Mesenchymal stem cell (in vitro differentiated cells and primary cell): ENCODE results near the gene FRMD4A.

Source experiments
- DNase-seq: peaks from one replicate; pipeline ENCODE4 v3.0.0-alpha.2; 2013
- H2AFZ ChIP-seq: one replicate; pipeline ENCODE4 v1.6.1; 2013; ENCODE audit warnings: low read depth, mild to moderate bottlenecking, control low read depth, inconsistent platforms, low read length, moderate library complexity
- H2AK5ac ChIP-seq: 2 replicates; pipeline ENCODE4 v1.6.1; 2013; ENCODE audit warnings: low read length, moderate library complexity, mild to moderate bottlenecking, inconsistent platforms; ENCODE audit not compliant: severe bottlenecking
- H2BK120ac ChIP-seq: one replicate; pipeline ENCODE4 v1.6.1; 2013; ENCODE audit warnings: low read depth, mild to moderate bottlenecking, inconsistent platforms, low read length, moderate library complexity
- H2BK12ac ChIP-seq, 2 experiments: one replicate each; pipeline ENCODE4 v1.6.1; 2013; ENCODE audit warnings: inconsistent platforms in 2 of 2, low read length in 2 of 2, mild to moderate bottlenecking in 2 of 2, moderate library complexity in 2 of 2, control low read depth in 1 of 2
- H2BK15ac ChIP-seq: one replicate; pipeline ENCODE4 v1.6.1; 2013; ENCODE audit warnings: mild to moderate bottlenecking, low read depth, inconsistent platforms; ENCODE audit not compliant: poor library complexity, severe bottlenecking
- H2BK5ac ChIP-seq: 2 replicates; pipeline ENCODE4 v1.6.1; 2013; ENCODE audit warnings: low read depth, mild to moderate bottlenecking, low read length, control low read depth, inconsistent platforms; ENCODE audit not compliant: poor library complexity, severe bottlenecking
- H3K14ac ChIP-seq, 2 experiments: one replicate each; pipeline ENCODE4 v1.6.1; 2013; ENCODE audit warnings: inconsistent platforms in 2 of 2, low read length in 2 of 2, control low read depth in 1 of 2, mild to moderate bottlenecking in 1 of 2, moderate library complexity in 1 of 2
- H3K18ac ChIP-seq, 2 experiments: one replicate each; pipeline ENCODE4 v1.6.1; 2013; ENCODE audit warnings: inconsistent platforms in 2 of 2, low read length in 2 of 2, control low read depth in 1 of 2, low read depth in 1 of 2, mild to moderate bottlenecking in 1 of 2
- H3K23ac ChIP-seq, 2 experiments: one replicate each; pipeline ENCODE4 v1.6.1; 2013; ENCODE audit warnings: inconsistent platforms in 2 of 2, low read length in 2 of 2, mild to moderate bottlenecking in 2 of 2, moderate library complexity in 2 of 2, control low read depth in 1 of 2
- H3K27ac ChIP-seq: 2 replicates; pipeline ENCODE4 v1.5.1; 2013; ENCODE audit warnings: mild to moderate bottlenecking, moderate library complexity, low read length, control low read depth, inconsistent platforms; ENCODE audit not compliant: poor library complexity, severe bottlenecking
- H3K27me3 ChIP-seq, 2 experiments: 2 replicates each; pipeline versions ENCODE4 v1.6.1 to v1.7.0; 2013; ENCODE audit warnings: low read length in 2 of 2, mild to moderate bottlenecking in 2 of 2, moderate library complexity in 2 of 2, control low read depth in 1 of 2, inconsistent platforms in 1 of 2; ENCODE audit not compliant: control insufficient read depth in 1 of 2, insufficient read depth in 1 of 2
- H3K36me3 ChIP-seq, 2 experiments: 2 replicates each; pipeline versions ENCODE4 v1.6.1 to v1.7.0; 2013; ENCODE audit warnings: low read length in 2 of 2, control low read depth in 1 of 2, inconsistent platforms in 1 of 2, low read depth in 1 of 2, mild to moderate bottlenecking in 1 of 2; ENCODE audit not compliant: insufficient read depth in 2 of 2, control insufficient read depth in 1 of 2
- H3K4ac ChIP-seq, 2 experiments: one replicate each; pipeline ENCODE4 v1.6.1; 2013; ENCODE audit warnings: inconsistent platforms in 2 of 2, low read length in 2 of 2, mild to moderate bottlenecking in 2 of 2, moderate library complexity in 2 of 2, control low read depth in 1 of 2, low read depth in 1 of 2
- H3K4me1 ChIP-seq: 2 replicates; pipeline ENCODE4 v1.6.1; 2013; ENCODE audit warnings: low read depth, low read length, control low read depth; ENCODE audit not compliant: control insufficient read depth, insufficient read depth
- H3K4me2 ChIP-seq: 2 replicates; pipeline ENCODE4 v1.6.1; 2013; ENCODE audit warnings: low read length, mild to moderate bottlenecking, inconsistent platforms; ENCODE audit not compliant: poor library complexity, severe bottlenecking
- H3K4me3 ChIP-seq, 2 experiments: 2 replicates each; pipeline versions ENCODE4 v1.5.1 to v1.7.0; 2013; ENCODE audit warnings: low read length in 2 of 2, mild to moderate bottlenecking in 2 of 2, control low read depth in 1 of 2, low read depth in 1 of 2; ENCODE audit not compliant: insufficient read depth in 1 of 2
- H3K79me1 ChIP-seq: replicated peaks from 2 replicates; pipeline ENCODE4 v1.6.1; 2013; ENCODE audit warnings: mild to moderate bottlenecking, control low read depth, low read length, inconsistent platforms; ENCODE audit not compliant: poor library complexity, severe bottlenecking
- H3K9ac ChIP-seq: 2 replicates; pipeline ENCODE4 v1.7.0; 2013; ENCODE audit warnings: mild to moderate bottlenecking, low read length, moderate library complexity
- H3K9me3 ChIP-seq: 2 replicates; pipeline ENCODE4 v1.7.0; 2013; ENCODE audit warnings: mild to moderate bottlenecking, low read length; ENCODE audit not compliant: control insufficient read depth
- H4K8ac ChIP-seq: one replicate; pipeline ENCODE4 v1.6.1; 2013; ENCODE audit warnings: inconsistent platforms, mild to moderate bottlenecking, low read length, moderate library complexity
- H4K91ac ChIP-seq: one replicate; pipeline ENCODE4 v1.6.1; 2013; ENCODE audit warnings: mild to moderate bottlenecking, low read length, inconsistent platforms
- WGBS: methylation state at CpG from one replicate; pipeline ENCODE4 v1.1.7; 2013; ENCODE audit warnings: mixed read lengths; 5-methylcytosine and 5-hydroxymethylcytosine counted together

Gene FRMD4A

DNA sequence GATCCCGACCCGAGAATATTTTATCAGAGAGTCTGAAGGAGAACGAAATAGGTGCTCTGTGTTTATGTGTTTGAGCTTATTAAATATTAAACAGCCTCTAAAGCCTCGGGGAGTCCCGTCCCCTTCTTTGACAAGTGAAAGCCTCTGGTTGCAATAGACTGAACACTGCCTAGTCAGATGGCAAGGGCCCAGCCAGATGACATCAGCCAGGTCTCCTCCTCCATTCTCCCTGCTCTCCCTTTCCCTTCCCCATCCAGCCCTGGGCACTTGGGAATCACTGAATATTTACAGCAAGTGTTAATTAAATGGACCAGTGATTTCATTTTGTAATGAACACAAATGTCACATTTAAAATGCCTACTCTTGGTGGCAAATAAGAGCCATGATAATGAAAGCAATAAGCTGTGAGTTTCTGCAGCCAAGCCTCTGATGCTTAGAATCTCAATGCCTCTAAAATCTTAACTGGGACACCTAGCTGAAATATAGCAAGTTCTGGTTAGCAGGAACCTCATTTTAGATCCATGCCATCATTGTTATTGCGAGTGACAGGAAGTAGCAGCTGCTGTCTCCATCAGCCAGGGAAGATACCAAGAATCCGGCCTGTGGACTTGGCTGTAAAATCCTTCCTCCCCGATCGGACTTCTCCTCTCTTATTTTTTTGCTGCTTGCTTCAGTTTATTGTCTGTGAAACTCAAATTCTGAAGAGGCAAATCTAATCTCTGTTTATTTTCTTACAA, 541.8 kb downstream of the FRMD4A start:
- Histone ChIP-seq H3K4me1 (peaks cover 17% of the 10 kb centered on the region), H2BK15ac (no peak overlapping the region), H3K14ac (no peak overlapping the region), H2BK120ac (peak overlapping the region; percentile 86), H2AK5ac (peak overlapping the region; percentile 85), H3K27me3 (no peaks in the 10 kb centered on the region), H3K27ac (peak overlapping the region; percentile 8), H2AFZ (peak overlapping the region; percentile 23), H3K36me3 (peaks cover 18 to 20% of the 10 kb centered on the region in 2 experiments), H2BK12ac (peak overlapping the region; percentile 83 to 95), H3K4me2 (no peak overlapping the region), H3K79me1 (no peaks in the 10 kb centered on the region), H3K9ac (peak overlapping the region; percentile 63), H2BK5ac (peak overlapping the region; percentile 85), H3K4me3 (no peak overlapping the region), H4K8ac (peak overlapping the region; percentile 72), H3K4ac (peak overlapping the region; percentile 60 to 83), H3K18ac (peak overlapping the region; percentile 74 to 79), H3K23ac (no peak overlapping the region), H3K9me3 (no peaks in the 10 kb centered on the region), H4K91ac (no peak overlapping the region)
- DNase-seq = peak; percentile 72
- WGBS = 63% methylated on average over 5 of the region's 9 CpGs

DNA sequence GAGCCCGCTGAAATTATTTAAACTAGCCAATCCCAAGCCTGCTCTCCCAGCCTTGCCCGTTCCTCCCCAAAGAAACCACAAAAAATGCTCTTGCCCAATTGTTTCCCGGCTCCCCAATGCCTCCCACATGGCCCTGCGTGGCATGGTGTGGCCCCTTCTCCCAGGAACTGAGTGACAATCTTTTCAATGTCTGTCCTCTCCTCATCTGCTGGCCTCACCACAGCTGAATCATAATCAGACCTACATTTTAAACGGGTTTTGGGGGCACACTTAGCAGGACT, 542.5 kb downstream of the FRMD4A start:
- Histone ChIP-seq H2AFZ (no peak overlapping the region), H3K14ac (no peak overlapping the region), H3K4ac (peak overlapping the region; percentile 60 to 83), H2BK15ac (peak overlapping the region; percentile 99), H2BK120ac (peak overlapping the region; percentile 86), H4K8ac (peak overlapping the region; percentile 93), H3K79me1 (no peaks in the 10 kb centered on the region), H4K91ac (peak overlapping the region; percentile 40), H3K4me1 (peaks cover 17% of the 10 kb centered on the region), H3K27ac (peak overlapping the region; percentile 8), H2AK5ac (peak overlapping the region; percentile 85), H3K9me3 (no peaks in the 10 kb centered on the region), H3K23ac (no peak overlapping the region), H2BK5ac (peak overlapping the region; percentile 85), H3K4me3 (no peak overlapping the region), H3K36me3 (peaks cover 12 to 18% of the 10 kb centered on the region in 2 experiments), H2BK12ac (peak overlapping the region; percentile 95), H3K9ac (peak overlapping the region; percentile 63), H3K4me2 (no peak overlapping the region), H3K18ac (peak overlapping the region; percentile 79 to 99), H3K27me3 (no peaks in the 10 kb centered on the region)
- DNase-seq = peak; percentile 48
- 49% methylated on average over 5 of the region's 5 CpGs for WGBS

GRCh38 chr10:13787015-13787421, 543.7 kb downstream of the FRMD4A start:
- H3K9me3 ChIP-seq = no peaks in the 10 kb centered on the region
- H3K23ac ChIP-seq = no peak overlapping the region
- H3K27me3 ChIP-seq = no peaks in the 10 kb centered on the region
- H2AK5ac ChIP-seq = no peak overlapping the region
- no peak overlapping the region for H3K4ac ChIP-seq
- H3K9ac ChIP-seq = peak overlapping the region; percentile 12
- H3K27ac ChIP-seq = peak overlapping the region; percentile 54
- peak overlapping the region; percentile 65 for H2AFZ ChIP-seq
- H4K8ac ChIP-seq = peak overlapping the region; percentile 47
- peak overlapping the region; percentile 11 for H2BK120ac ChIP-seq
- no peak overlapping the region for H3K14ac ChIP-seq
- peak; percentile 92 for DNase-seq
- WGBS = 11% methylated on average over 10 of the region's 11 CpGs
- peaks cover 15% of the 10 kb centered on the region for H3K4me1 ChIP-seq
- H2BK15ac ChIP-seq = peak overlapping the region; percentile 55
- no peaks in the 10 kb centered on the region for H3K79me1 ChIP-seq
- peak overlapping the region; percentile 71 for H2BK5ac ChIP-seq
- peak overlapping the region; percentile 60 for H3K4me2 ChIP-seq
- H2BK12ac ChIP-seq = no peak overlapping the region
- no peak overlapping the region for H3K4me3 ChIP-seq
- peaks cover 8 to 15% of the 10 kb centered on the region in 2 experiments for H3K36me3 ChIP-seq
- H4K91ac ChIP-seq = no peak overlapping the region
- peak overlapping the region in 1 of 2 experiments; percentile 56 for H3K18ac ChIP-seq

- H2BK15ac ChIP-seq = no peak overlapping the region
- no peaks in the 10 kb centered on the region for H3K27me3 ChIP-seq
- peak overlapping the region; percentile 31 for H3K27ac ChIP-seq
- H2BK120ac ChIP-seq = no peak overlapping the region
- peaks cover 2% of the 10 kb centered on the region for H3K79me1 ChIP-seq
- peaks cover 12% of the 10 kb centered on the region for H3K4me1 ChIP-seq
- no peak overlapping the region for H2AFZ ChIP-seq
- H3K4ac ChIP-seq = no peak overlapping the region
- no peak overlapping the region for H3K14ac ChIP-seq
- peak; percentile 67 for DNase-seq
- H3K36me3 ChIP-seq = no peaks in the 10 kb centered on the region
- H2AK5ac ChIP-seq = peak overlapping the region; percentile 61
- no CpG with 5 or more reads among the region's 2 CpGs for WGBS
- H2BK5ac ChIP-seq = no peak overlapping the region
- no peak overlapping the region for H3K23ac ChIP-seq
- no peak overlapping the region for H3K9ac ChIP-seq
- H3K18ac ChIP-seq = peak overlapping the region in 1 of 2 experiments; percentile 21
- H4K91ac ChIP-seq = no peak overlapping the region
- H4K8ac ChIP-seq = no peak overlapping the region
- H3K9me3 ChIP-seq = no peaks in the 10 kb centered on the region
- no peak overlapping the region for H3K4me2 ChIP-seq
- H3K4me3 ChIP-seq = no peak overlapping the region
- no peak overlapping the region for H2BK12ac ChIP-seq
These were observed 546.7 kb downstream of the FRMD4A start for GRCh38 chr10:13784067-13784466.
